Retinal pigment epithelial cell (primary cell): Measurements from ENCODE around the gene DTHD1.

Experiments used
- DNase-seq: peaks from one replicate; pipeline ENCODE4 v3.0.0-alpha.2; 2010; ENCODE audit warnings: low read depth
- H3K4me3 ChIP-seq: 2 replicates; pipeline ENCODE4 v1.5.1; 2011; ENCODE audit warnings: mild to moderate bottlenecking, low read length, control low read depth, moderate library complexity
- TF ChIP-seq, protein P1 (sequence below): conservative IDR thresholded peaks from 2 replicates; pipeline ENCODE4 v1.5.1; 2011; ENCODE audit warnings: low read depth, low read length, control low read depth, inconsistent platforms

DTHD1 gene

DNA sequence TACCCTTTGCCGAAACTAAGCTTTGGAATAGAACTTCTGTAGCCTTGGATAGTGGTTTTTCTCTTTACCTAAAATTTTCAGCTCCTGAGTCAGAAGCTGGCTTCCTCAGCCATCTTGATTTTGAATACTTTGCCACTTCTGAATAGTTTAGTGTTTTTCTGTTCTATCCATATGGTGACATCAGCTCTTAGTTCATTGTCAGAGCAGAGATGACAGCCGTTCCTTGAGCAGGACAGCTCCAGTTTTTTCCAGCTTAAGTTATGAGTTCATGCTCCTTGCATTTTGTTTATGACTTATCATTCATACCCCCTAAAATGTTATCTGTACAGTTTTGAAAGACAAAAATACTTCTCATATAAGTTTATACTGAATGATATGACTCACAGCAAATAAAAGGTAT is 47.8 kb downstream of the DTHD1 start:
- TF ChIP-seq, protein P1, sequence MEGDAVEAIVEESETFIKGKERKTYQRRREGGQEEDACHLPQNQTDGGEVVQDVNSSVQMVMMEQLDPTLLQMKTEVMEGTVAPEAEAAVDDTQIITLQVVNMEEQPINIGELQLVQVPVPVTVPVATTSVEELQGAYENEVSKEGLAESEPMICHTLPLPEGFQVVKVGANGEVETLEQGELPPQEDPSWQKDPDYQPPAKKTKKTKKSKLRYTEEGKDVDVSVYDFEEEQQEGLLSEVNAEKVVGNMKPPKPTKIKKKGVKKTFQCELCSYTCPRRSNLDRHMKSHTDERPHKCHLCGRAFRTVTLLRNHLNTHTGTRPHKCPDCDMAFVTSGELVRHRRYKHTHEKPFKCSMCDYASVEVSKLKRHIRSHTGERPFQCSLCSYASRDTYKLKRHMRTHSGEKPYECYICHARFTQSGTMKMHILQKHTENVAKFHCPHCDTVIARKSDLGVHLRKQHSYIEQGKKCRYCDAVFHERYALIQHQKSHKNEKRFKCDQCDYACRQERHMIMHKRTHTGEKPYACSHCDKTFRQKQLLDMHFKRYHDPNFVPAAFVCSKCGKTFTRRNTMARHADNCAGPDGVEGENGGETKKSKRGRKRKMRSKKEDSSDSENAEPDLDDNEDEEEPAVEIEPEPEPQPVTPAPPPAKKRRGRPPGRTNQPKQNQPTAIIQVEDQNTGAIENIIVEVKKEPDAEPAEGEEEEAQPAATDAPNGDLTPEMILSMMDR: no peak
- no peak for DNase-seq
- no peak overlapping the region for H3K4me3 ChIP-seq

DNA sequence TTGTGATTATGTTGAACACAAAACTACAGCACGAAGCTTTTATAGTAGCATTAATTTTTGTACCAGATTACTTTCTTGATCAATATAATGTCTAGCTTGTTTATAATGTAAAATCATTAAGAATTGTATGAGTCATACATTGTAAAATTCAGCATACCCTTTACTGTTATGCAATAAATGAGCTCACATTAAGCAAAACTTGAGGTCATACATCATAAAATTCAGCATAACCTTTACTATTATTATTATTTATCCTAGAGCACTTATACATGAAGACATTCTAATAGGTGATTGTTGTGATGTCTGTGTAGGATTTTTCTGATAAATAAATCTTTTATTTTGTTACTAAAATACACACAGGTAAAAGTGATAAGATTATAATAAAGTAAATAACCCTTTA is 49.4 kb downstream of the DTHD1 start:
- DNase-seq: no peak
- TF ChIP-seq, protein P1: no peak
- no peak overlapping the region for H3K4me3 ChIP-seq

DNA sequence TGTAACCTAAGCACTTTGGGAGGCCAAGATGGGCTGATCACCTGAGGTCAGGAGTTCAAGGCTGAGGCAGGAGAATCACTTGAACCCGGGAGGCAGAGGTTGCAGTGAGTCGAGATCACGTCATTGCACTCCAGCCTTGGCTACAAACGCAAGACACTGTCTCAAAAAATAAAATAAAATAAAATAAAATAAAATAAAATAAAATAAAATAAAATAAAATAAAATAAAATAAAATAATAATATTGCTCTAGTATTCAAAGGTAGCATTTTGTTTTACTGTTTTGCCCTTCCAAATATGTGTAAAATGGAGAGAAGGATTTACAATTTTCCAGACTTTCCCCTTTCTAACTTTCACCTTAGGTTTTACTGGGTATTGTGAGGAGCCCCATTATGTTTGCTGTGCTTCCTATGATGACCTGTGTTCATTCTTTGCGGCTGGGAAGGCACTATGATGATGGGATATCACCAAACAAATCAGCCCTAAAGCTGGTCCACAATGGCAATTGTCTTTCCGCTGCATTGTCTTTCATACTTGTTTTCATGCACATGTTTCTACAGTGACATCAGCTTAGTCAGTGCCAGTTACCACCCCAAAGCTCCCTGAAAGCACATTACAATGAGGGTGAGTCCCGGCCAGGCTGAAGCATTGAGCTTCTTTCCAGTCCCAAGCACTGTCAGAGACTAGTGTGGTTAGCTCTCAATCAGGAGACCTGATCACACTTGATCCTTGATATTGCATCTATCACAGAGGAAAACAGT is 50.8 kb downstream of the DTHD1 start:
- H3K4me3 ChIP-seq: no peak overlapping the region
- TF ChIP-seq, protein P1: no peak
- DNase-seq: no peak

DNA sequence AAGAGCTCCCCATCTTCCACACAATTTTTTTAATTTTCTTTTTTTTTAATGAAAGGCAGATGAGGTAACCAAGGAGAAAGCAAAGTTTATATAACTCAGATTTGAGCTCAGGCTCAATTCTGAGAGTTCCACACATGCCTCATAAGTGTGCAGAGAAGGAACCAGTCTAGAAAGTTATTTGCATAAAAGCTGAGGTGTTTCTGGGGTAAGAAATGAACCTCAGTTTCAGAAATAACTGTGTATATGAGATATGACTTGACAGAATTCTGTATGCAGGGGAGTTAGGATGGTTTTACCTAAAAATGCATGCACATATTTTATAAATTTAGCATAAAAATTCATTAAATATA is 51.3 kb downstream of the DTHD1 start:
- TF ChIP-seq, protein P1: no peak
- no peak overlapping the region for H3K4me3 ChIP-seq
- no peak for DNase-seq

DNA sequence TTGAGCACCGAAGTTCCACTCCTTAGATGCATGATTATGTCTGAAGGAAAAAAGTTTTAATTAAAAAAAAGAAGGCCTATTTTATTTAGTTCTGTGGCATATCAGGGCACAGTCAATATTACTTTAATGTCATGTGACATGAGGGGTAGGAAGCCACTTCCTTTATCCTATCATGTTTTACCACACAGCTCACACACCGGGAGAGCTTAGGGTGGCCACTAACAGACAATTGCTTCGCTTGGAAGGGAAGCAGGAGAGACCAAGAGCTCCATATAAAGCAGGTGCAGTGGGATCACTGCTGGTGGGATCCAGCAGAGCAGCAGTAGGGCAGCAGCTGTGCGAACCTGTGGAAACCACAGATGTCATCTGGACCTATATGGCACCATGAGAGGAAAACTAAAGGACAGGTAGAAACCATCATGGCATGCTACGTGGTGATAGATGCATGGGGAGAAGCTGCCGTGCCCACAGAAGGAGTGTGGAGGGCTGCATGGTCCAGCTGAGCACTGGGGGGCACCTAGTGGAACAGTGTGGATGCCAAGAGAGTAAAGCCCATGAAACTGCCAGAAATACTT is 52.0 kb downstream of the DTHD1 start:
- TF ChIP-seq, protein P1: no peak
- H3K4me3 ChIP-seq: no peak overlapping the region
- DNase-seq: no peak

DNA sequence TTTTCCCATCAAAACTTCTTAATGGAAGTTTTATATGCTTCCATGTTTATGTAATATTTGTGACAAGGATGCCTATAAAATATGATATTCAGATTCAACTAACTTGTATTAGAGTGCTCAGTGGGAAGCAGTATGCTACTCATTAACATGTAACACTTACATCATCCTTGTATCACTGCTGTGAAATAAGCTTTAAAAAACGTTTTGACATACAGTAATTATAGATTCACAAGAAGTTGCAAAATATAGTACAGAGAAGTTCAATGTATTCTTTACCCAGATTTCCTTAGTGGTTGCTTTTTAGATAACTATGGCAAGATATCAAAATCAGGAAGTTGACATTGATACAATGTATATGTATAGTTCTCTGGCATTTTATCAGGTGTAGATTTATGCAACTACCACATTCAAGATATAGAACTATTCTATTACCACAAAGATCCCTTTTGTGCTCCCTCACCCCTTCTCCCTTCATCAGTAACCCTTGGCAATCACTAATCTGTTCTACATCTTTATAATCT is 56.3 kb downstream of the DTHD1 start:
- DNase-seq: no peak

More for the DNA sequence above, 56.3 kb downstream of the DTHD1 start:
- H3K4me3 ChIP-seq: no peak overlapping the region
- TF ChIP-seq, protein P1: no peak
